ENCODE results near the gene MAMDC2. TPM values are rescaled to one million over a fixed set of nuclear protein-coding genes. Genes with fewer than 3 reads are reported as not detected.

MAMDC2 gene
- total and polyA plus RNA-seq, 2 donors (not counting 1 experiment from before 2014, with no cell fraction given): not detected

DNA sequence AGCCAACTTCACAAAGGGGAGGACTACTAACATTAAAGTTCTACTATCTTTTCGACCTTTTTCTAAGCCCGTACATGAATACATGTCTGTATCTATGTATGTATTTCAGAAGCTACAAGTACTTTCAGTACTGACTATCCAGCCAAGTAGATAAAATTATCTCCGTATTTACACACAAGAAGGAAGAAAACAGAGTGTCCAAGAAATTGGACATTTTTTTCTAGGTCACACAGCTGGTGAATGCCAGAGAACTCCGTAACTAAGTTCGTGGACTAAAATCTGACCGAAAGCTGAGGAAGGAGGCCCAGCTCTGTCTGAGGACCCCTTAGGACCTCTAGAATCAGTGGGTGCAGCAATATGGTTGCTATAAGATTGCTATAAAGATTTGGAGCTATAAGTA, 83.4 kb downstream of the MAMDC2 start:
- CTCF ChIA-PET: interaction anchor here (0.6 to 1.0 kb wide), 2 partner anchors 15 to 45 kb away, joined by 3 to 5 read pairs; no protein-coding TSS in a partner anchor
- no peak for ATAC-seq (ENCODE audit: low read depth)
- intact Hi-C loops (cut with micrococcal nuclease): no loop called here

GRCh38 chr9:70127540-70128416, 84.1 kb downstream of the MAMDC2 start:
- Mint-ChIP-seq H3K4me1 (no peaks in the 10 kb centered on the region), H3K4me3 (no peak overlapping the region), H3K27me3 (peaks cover 7% of the 10 kb centered on the region), H3K9me3 (ENCODE audit: insufficient read depth) (no peaks in the 10 kb centered on the region), H3K27ac (no peak overlapping the region)
- Histone ChIP-seq H3K27me3 (replicated peaks in 1 of 4; ENCODE audit: control extremely low read depth in 1 of 4, control insufficient read depth in 3 of 4, insufficient read depth in 4 of 4, low read length in 3 of 4) (no peaks in the 10 kb centered on the region), H3K36me3 (replicated peaks in 1 of 2; ENCODE audit: control extremely low read depth in 1 of 2, control insufficient read depth in 1 of 2, extremely low read depth in 1 of 2, insufficient read depth in 2 of 2, low read length in 1 of 2) (no peaks in the 10 kb centered on the region), H2AFZ (ENCODE audit: insufficient read depth, low read depth, low read length, poor library complexity, severe bottlenecking) (no peak overlapping the region), H3K4me3 (ENCODE audit: control extremely low read depth in 1 of 5, extremely low read depth in 1 of 5, insufficient read depth in 1 of 5, low read depth in 2 of 5, low read length in 4 of 5) (no peak overlapping the region), H3K9ac (ENCODE audit: low read length) (no peak overlapping the region), H3K4me2 (replicated peaks; ENCODE audit: low read depth, low read length, poor library complexity, severe bottlenecking) (no peak overlapping the region), H3K4me1 (ENCODE audit: control insufficient read depth in 2 of 2, insufficient read depth in 2 of 2, low read length in 2 of 2) (no peaks in the 10 kb centered on the region), H4K20me1 (ENCODE audit: control insufficient read depth, insufficient read depth, low read length, poor library complexity, severe bottlenecking) (no peaks in the 10 kb centered on the region), H3K9me3 (ENCODE audit: control extremely low read depth in 1 of 3, control insufficient read depth in 2 of 3, insufficient read depth in 1 of 3, low read length in 2 of 3) (no peaks in the 10 kb centered on the region), H3K27ac (ENCODE audit: low read length in 2 of 2) (no peak overlapping the region), H3K79me2 (ENCODE audit: control insufficient read depth, insufficient read depth, low read length) (no peaks in the 10 kb centered on the region)
- TF ChIP-seq, protein P1, sequence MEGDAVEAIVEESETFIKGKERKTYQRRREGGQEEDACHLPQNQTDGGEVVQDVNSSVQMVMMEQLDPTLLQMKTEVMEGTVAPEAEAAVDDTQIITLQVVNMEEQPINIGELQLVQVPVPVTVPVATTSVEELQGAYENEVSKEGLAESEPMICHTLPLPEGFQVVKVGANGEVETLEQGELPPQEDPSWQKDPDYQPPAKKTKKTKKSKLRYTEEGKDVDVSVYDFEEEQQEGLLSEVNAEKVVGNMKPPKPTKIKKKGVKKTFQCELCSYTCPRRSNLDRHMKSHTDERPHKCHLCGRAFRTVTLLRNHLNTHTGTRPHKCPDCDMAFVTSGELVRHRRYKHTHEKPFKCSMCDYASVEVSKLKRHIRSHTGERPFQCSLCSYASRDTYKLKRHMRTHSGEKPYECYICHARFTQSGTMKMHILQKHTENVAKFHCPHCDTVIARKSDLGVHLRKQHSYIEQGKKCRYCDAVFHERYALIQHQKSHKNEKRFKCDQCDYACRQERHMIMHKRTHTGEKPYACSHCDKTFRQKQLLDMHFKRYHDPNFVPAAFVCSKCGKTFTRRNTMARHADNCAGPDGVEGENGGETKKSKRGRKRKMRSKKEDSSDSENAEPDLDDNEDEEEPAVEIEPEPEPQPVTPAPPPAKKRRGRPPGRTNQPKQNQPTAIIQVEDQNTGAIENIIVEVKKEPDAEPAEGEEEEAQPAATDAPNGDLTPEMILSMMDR (IDR thresholded peaks at IDR 0.05): no peak
- TF ChIP-seq EZH2 (IDR thresholded peaks at IDR 0.05; ENCODE audit: borderline replicate concordance, insufficient read depth, low read depth, low read length, poor library complexity, severe bottlenecking): no peak
- POLR2A ChIA-PET: no interaction called here
- CTCF ChIA-PET: interaction anchor here (0.6 to 1.0 kb wide), 3 partner anchors 16 to 53 kb away, joined by 3 to 5 read pairs (median 3); no protein-coding TSS in a partner anchor
- intact Hi-C loops (cut with micrococcal nuclease): no loop called here
- DNase-seq (no peak), ATAC-seq (ENCODE audit: low read depth) (no peak)
- 100% methylated on average over 1 of the region's 7 CpGs for WGBS (ENCODE audit: insufficient coverage)

More for the DNA sequence above, 83.4 kb downstream of the MAMDC2 start:
- no peaks in the 10 kb centered on the region for H3K79me2 ChIP-seq (ENCODE audit: control insufficient read depth, insufficient read depth, low read length)
- no peaks in the 10 kb centered on the region for H3K36me3 ChIP-seq (replicated peaks in 1 of 2; ENCODE audit: control extremely low read depth in 1 of 2, control insufficient read depth in 1 of 2, extremely low read depth in 1 of 2, insufficient read depth in 2 of 2, low read length in 1 of 2)
- no peaks in the 10 kb centered on the region for H4K20me1 ChIP-seq (ENCODE audit: control insufficient read depth, insufficient read depth, low read length, poor library complexity, severe bottlenecking)
- H3K4me3 ChIP-seq (ENCODE audit: control extremely low read depth in 1 of 5, extremely low read depth in 1 of 5, insufficient read depth in 1 of 5, low read depth in 2 of 5, low read length in 4 of 5): no peak overlapping the region
- H2AFZ ChIP-seq (ENCODE audit: insufficient read depth, low read depth, low read length, poor library complexity, severe bottlenecking): no peak overlapping the region
- TF ChIP-seq, protein P1 (IDR thresholded peaks at IDR 0.05): no peak
- TF ChIP-seq EZH2 (IDR thresholded peaks at IDR 0.05; ENCODE audit: borderline replicate concordance, insufficient read depth, low read depth, low read length, poor library complexity, severe bottlenecking): no peak
- H3K9ac ChIP-seq (ENCODE audit: low read length): no peak overlapping the region
- no peak for DNase-seq
- no peak overlapping the region for H3K27ac Mint-ChIP-seq
- H3K9me3 ChIP-seq (ENCODE audit: control extremely low read depth in 1 of 3, control insufficient read depth in 2 of 3, insufficient read depth in 1 of 3, low read length in 2 of 3): no peaks in the 10 kb centered on the region
- no peaks in the 10 kb centered on the region for H3K27me3 ChIP-seq (replicated peaks in 1 of 4; ENCODE audit: control extremely low read depth in 1 of 4, control insufficient read depth in 3 of 4, insufficient read depth in 4 of 4, low read length in 3 of 4)
- no peaks in the 10 kb centered on the region for H3K4me1 Mint-ChIP-seq
- no peak overlapping the region for H3K4me2 ChIP-seq (replicated peaks; ENCODE audit: low read depth, low read length, poor library complexity, severe bottlenecking)
- POLR2A ChIA-PET: no interaction called here
- no peaks in the 10 kb centered on the region for H3K9me3 Mint-ChIP-seq (ENCODE audit: insufficient read depth)
- H3K4me1 ChIP-seq (ENCODE audit: control insufficient read depth in 2 of 2, insufficient read depth in 2 of 2, low read length in 2 of 2): no peaks in the 10 kb centered on the region
- 93% methylated on average over 3 of the region's 6 CpGs for WGBS (ENCODE audit: insufficient coverage)
- H3K4me3 Mint-ChIP-seq: no peak overlapping the region
- H3K27me3 Mint-ChIP-seq: peaks cover 7% of the 10 kb centered on the region
- no peak overlapping the region for H3K27ac ChIP-seq (ENCODE audit: low read length in 2 of 2)

All from B cell (primary cell).